Measurements from ENCODE around the gene GSTO2. TPM values are rescaled to one million over a fixed set of nuclear protein-coding genes. Genes with fewer than 3 reads are reported as not detected.

GSTO2 gene
- total and polyA plus RNA-seq, 2 of the 4 experiments (the other 2 are of a cell fraction): 1.4 to 2.3 TPM

- no peak overlapping the region for H2BK120ac ChIP-seq (ENCODE audit: low read depth, low read length)
- TF ChIP-seq CTCF (conservative IDR thresholded peaks at IDR 0.05; ENCODE audit: low read depth, low read length) (no peak), CEBPB (IDR thresholded peaks at IDR 0.05; ENCODE audit: low read depth, low read length) (no peak), NFE2L2 (IDR thresholded peaks at IDR 0.05; ENCODE audit: low read depth, low read length) (no peak), ELK1 (IDR thresholded peaks at IDR 0.05; ENCODE audit: borderline replicate concordance, low read depth, low read length) (no peak), CHD1 (IDR thresholded peaks at IDR 0.05; ENCODE audit: low read depth, low read length) (no peak), MXI1 (IDR thresholded peaks at IDR 0.05; ENCODE audit: borderline replicate concordance, low read depth, low read length) (no peak), USF2 (IDR thresholded peaks at IDR 0.05; ENCODE audit: low read depth, low read length) (no peak), SMC3 (IDR thresholded peaks at IDR 0.05; ENCODE audit: low read depth, low read length) (no peak), FOS (IDR thresholded peaks at IDR 0.05; ENCODE audit: low read depth, low read length) (no peak), MAFK (IDR thresholded peaks at IDR 0.05; ENCODE audit: low read depth, low read length) (no peak), RAD21 (IDR thresholded peaks at IDR 0.05; ENCODE audit: low read length) (no peak), RCOR1 (IDR thresholded peaks at IDR 0.05; ENCODE audit: insufficient replicate concordance, low read length) (no peak), POLR2A (IDR thresholded peaks at IDR 0.05; ENCODE audit: low read depth, low read length) (no peak), MAZ (IDR thresholded peaks at IDR 0.05; ENCODE audit: borderline replicate concordance, low read depth, low read length) (no peak), BHLHE40 (IDR thresholded peaks at IDR 0.05; ENCODE audit: low read depth, low read length) (no peak)
These were observed 78.5 kb downstream of the GSTO2 start for GRCh38 chr10:104347295-104348045.

More at GRCh38 chr10:104347295-104348045, 78.5 kb downstream of the GSTO2 start:
- no peaks in the 10 kb centered on the region for H3K27me3 ChIP-seq (ENCODE audit: control insufficient read depth, insufficient read depth, low read length)
- no peaks in the 10 kb centered on the region for H4K20me1 ChIP-seq (ENCODE audit: insufficient read depth, low read length)
- H3K4me1 ChIP-seq (ENCODE audit: control insufficient read depth, insufficient read depth, low read length): peaks cover 7% of the 10 kb centered on the region; the same call in 1 of the 2 replicates
- H3K9me3 ChIP-seq (ENCODE audit: control insufficient read depth, insufficient read depth, low read length): no peaks in the 10 kb centered on the region
- no peak overlapping the region for H3K23ac ChIP-seq (ENCODE audit: low read depth, low read length)
- dilution Hi-C loops (cut with HindIII; ENCODE audit: low sequenced_read_pairs, unreplicated experiment): no loop called here
- no CpG with 5 or more reads among the region's 4 CpGs for WGBS, 2 experiments (ENCODE audit: extremely low coverage in 2 of 2, insufficient read length in 1 of 2)
- H2AK5ac ChIP-seq (ENCODE audit: low read depth, low read length): peak overlapping the region; percentile 44
- no peaks in the 10 kb centered on the region; a peak in 1 of 4 replicates for H3K79me1 ChIP-seq (ENCODE audit: low read depth in 1 of 2, low read length in 2 of 2)
- H4K91ac ChIP-seq (ENCODE audit: insufficient read depth, low read depth, low read length): no peak overlapping the region
- H2AFZ ChIP-seq (replicated peaks; ENCODE audit: low read length, poor library complexity): no peak overlapping the region
- no peak overlapping the region for H3K4ac ChIP-seq (ENCODE audit: low read depth, low read length)
- H3K4me3 ChIP-seq (ENCODE audit: insufficient read depth, low read depth, low read length): no peak overlapping the region
- H3K4me2 ChIP-seq (ENCODE audit: low read depth, low read length): no peak overlapping the region
- in situ Hi-C loops (cut with MboI; ENCODE audit: low sequenced_read_pairs): loop anchor here (5.0 kb wide), 2 partner anchors 55 to 300 kb away; no protein-coding TSS in a partner anchor
- intact Hi-C loops (cut with micrococcal nuclease): no loop called here
- no peak overlapping the region for H2BK5ac ChIP-seq (ENCODE audit: low read depth, low read length, poor library complexity, severe bottlenecking)
- POLR2A ChIA-PET (ENCODE audit: unreplicated experiment): no interaction called here
- no peak overlapping the region for H3K9ac ChIP-seq (ENCODE audit: low read depth, low read length)
- no peak overlapping the region for H3K18ac ChIP-seq (ENCODE audit: low read depth, low read length)
- ATAC-seq (ENCODE audit: low read depth) (no peak), DNase-seq (no peak)
- H4K5ac ChIP-seq (ENCODE audit: low read depth, low read length): no peak overlapping the region
- no peak overlapping the region for H4K8ac ChIP-seq (ENCODE audit: low read depth in 2 of 2, low read length in 2 of 2)
- BruUV-seq (replicated peaks): no TSS peak
- no peak overlapping the region for H2BK20ac ChIP-seq (ENCODE audit: low read depth, low read length)
- no peaks in the 10 kb centered on the region for H3K36me3 ChIP-seq (ENCODE audit: control insufficient read depth, insufficient read depth, low read length)
- no peak overlapping the region for H2BK15ac ChIP-seq (ENCODE audit: low read depth, low read length)
- peaks cover 3% of the 10 kb centered on the region; the same call in 1 of the 2 replicates for H3K9me1 ChIP-seq (ENCODE audit: insufficient read depth, low read length)
- no peak overlapping the region for H3K27ac ChIP-seq (ENCODE audit: insufficient read depth, low read length)
- no peak overlapping the region for H3K14ac ChIP-seq (replicated peaks; ENCODE audit: low read depth, low read length)
- no peak overlapping the region for H2AK9ac ChIP-seq (replicated peaks; ENCODE audit: low read depth, low read length, poor library complexity)
- H3K56ac ChIP-seq (ENCODE audit: extremely low read depth, insufficient read depth, low read length): no peak overlapping the region
- CTCF ChIA-PET: interaction anchor here (0.6 to 1.7 kb wide), 3 partner anchors 42 to 72 kb away, joined by 3 to 8 read pairs (median 4); no protein-coding TSS in a partner anchor

Measured in IMR-90 (cell line).